H9 (cell line): ENCODE results near the gene GNAS-AS1. TPM values are rescaled to one million over a fixed set of nuclear protein-coding genes. Genes with fewer than 3 reads are reported as not detected.

Experiments
- DNase-seq: peaks from one replicate; pipeline ENCODE4 v3.0.0-alpha.2; 2017
- H2AFZ ChIP-seq: one replicate; pipeline ENCODE4 v1.6.1; 2013; ENCODE audit warnings: mild to moderate bottlenecking, low read length, control low read depth, moderate library complexity
- H2AK5ac ChIP-seq: 2 replicates; pipeline ENCODE4 v1.6.1; 2013; ENCODE audit warnings: low read length, control low read depth, mixed read lengths; ENCODE audit not compliant: insufficient read length
- H2BK120ac ChIP-seq: one replicate; pipeline ENCODE4 v1.6.1; 2013; ENCODE audit warnings: low read depth, mild to moderate bottlenecking, low read length, control low read depth, inconsistent platforms; ENCODE audit not compliant: poor library complexity, severe bottlenecking
- H2BK12ac ChIP-seq: 2 replicates; pipeline ENCODE4 v1.6.1; 2013; ENCODE audit warnings: low read length, control low read depth, mixed read lengths, low read depth; ENCODE audit not compliant: insufficient read length
- H2BK15ac ChIP-seq: 2 replicates; pipeline ENCODE4 v1.6.1; 2013; ENCODE audit warnings: low read depth, low read length, control low read depth
- H2BK20ac ChIP-seq: one replicate; pipeline ENCODE4 v1.6.1; 2013; ENCODE audit warnings: low read depth, mild to moderate bottlenecking, low read length, control low read depth, inconsistent platforms; ENCODE audit not compliant: poor library complexity, severe bottlenecking
- H2BK5ac ChIP-seq: 2 replicates; pipeline ENCODE4 v1.6.1; 2013; ENCODE audit warnings: low read length, control low read depth, mixed read lengths; ENCODE audit not compliant: insufficient read length
- H3K14ac ChIP-seq: 2 replicates; pipeline ENCODE4 v1.6.1; 2013; ENCODE audit warnings: low read length, control low read depth; ENCODE audit not compliant: insufficient read depth
- H3K18ac ChIP-seq: 2 replicates; pipeline ENCODE4 v1.6.1; 2013; ENCODE audit warnings: low read depth, mild to moderate bottlenecking, mixed read lengths, low read length, control low read depth; ENCODE audit not compliant: insufficient read length
- H3K23ac ChIP-seq: 2 replicates; pipeline ENCODE4 v1.6.1; 2013; ENCODE audit warnings: low read length, control low read depth, mixed read lengths, low read depth; ENCODE audit not compliant: insufficient read length
- H3K23me2 ChIP-seq: 2 replicates; pipeline ENCODE4 v1.6.1; 2013; ENCODE audit warnings: low read depth, mild to moderate bottlenecking, mixed read lengths, low read length, control low read depth; ENCODE audit not compliant: insufficient read length, poor library complexity, severe bottlenecking
- H3K27ac ChIP-seq: 2 replicates; pipeline ENCODE4 v1.5.1; 2013; ENCODE audit warnings: low read length, control low read depth, mixed read lengths, low read depth; ENCODE audit not compliant: insufficient read length
- H3K27me3 ChIP-seq: 2 replicates; pipeline ENCODE4 v1.6.1; 2013; ENCODE audit warnings: low read length, control low read depth, inconsistent platforms; ENCODE audit not compliant: insufficient read depth
- H3K4ac ChIP-seq: 2 replicates; pipeline ENCODE4 v1.6.1; 2013; ENCODE audit warnings: low read depth, mild to moderate bottlenecking, control low read depth, inconsistent platforms, low read length, moderate library complexity
- H3K4me1 ChIP-seq: 2 replicates; pipeline ENCODE4 v1.6.1; 2013; ENCODE audit warnings: low read length, control low read depth, inconsistent platforms; ENCODE audit not compliant: insufficient read depth
- H3K4me2 ChIP-seq: 2 replicates; pipeline ENCODE4 v1.6.1; 2013; ENCODE audit warnings: low read length, control low read depth, mixed read lengths; ENCODE audit not compliant: insufficient read length, insufficient read depth
- H3K56ac ChIP-seq: 2 replicates; pipeline ENCODE4 v1.6.1; 2013; ENCODE audit warnings: low read depth, mild to moderate bottlenecking, mixed read lengths, low read length, control low read depth; ENCODE audit not compliant: insufficient read length
- H3K79me1 ChIP-seq: 2 replicates; pipeline ENCODE4 v1.6.1; 2013; ENCODE audit warnings: low read depth, mild to moderate bottlenecking, moderate library complexity, low read length, control low read depth, inconsistent platforms; ENCODE audit not compliant: insufficient read depth, poor library complexity, severe bottlenecking
- H3K79me2 ChIP-seq: 2 replicates; pipeline ENCODE4 v1.6.1; 2013; ENCODE audit warnings: low read length, control low read depth, inconsistent platforms; ENCODE audit not compliant: insufficient read depth
- H3K9ac ChIP-seq: 2 replicates; pipeline ENCODE4 v1.6.1; 2013; ENCODE audit warnings: low read length, control low read depth, mixed read lengths; ENCODE audit not compliant: insufficient read length; ENCODE audit errors: extremely low read depth
- H3K9me3 ChIP-seq: one replicate; pipeline ENCODE4 v1.6.1; 2013; ENCODE audit warnings: low read depth, low read length, inconsistent platforms; ENCODE audit not compliant: control insufficient read depth
- H3T11ph ChIP-seq: one replicate; pipeline ENCODE4 v1.6.1; 2013; ENCODE audit warnings: mild to moderate bottlenecking, low read length, control low read depth, inconsistent platforms
- H4K20me1 ChIP-seq: one replicate; pipeline ENCODE4 v1.6.1; 2013; ENCODE audit not compliant: control insufficient read depth, insufficient read length, insufficient read depth
- H4K5ac ChIP-seq: 2 replicates; pipeline ENCODE4 v1.6.1; 2013; ENCODE audit warnings: low read depth, mild to moderate bottlenecking, mixed read lengths, low read length, control low read depth; ENCODE audit not compliant: insufficient read length
- H4K8ac ChIP-seq: replicated peaks from 2 replicates; pipeline ENCODE4 v1.6.1; 2013; ENCODE audit warnings: low read length, control low read depth, mixed read lengths, low read depth; ENCODE audit not compliant: insufficient read length
- H4K91ac ChIP-seq: 2 replicates; pipeline ENCODE4 v1.6.1; 2013; ENCODE audit warnings: low read depth, mild to moderate bottlenecking, moderate library complexity, mixed read lengths, low read length, control low read depth; ENCODE audit not compliant: insufficient read length
- H3K27ac Mint-ChIP-seq, 3 experiments: 2 replicates in 2 of 3; 3 replicates in 1 of 3; pipeline ENCODE4 v1.8.0; 2020 to 2021; ENCODE audit warnings: mixed read lengths in 3 of 3, mild to moderate bottlenecking in 1 of 3, moderate library complexity in 1 of 3
- H3K27me3 Mint-ChIP-seq: 2 replicates; pipeline ENCODE4 v1.8.0; 2021; ENCODE audit warnings: low read depth, mild to moderate bottlenecking, moderate library complexity, mixed read lengths
- H3K36me3 Mint-ChIP-seq, 3 experiments: 2 replicates in 2 of 3; 3 replicates in 1 of 3; pipeline ENCODE4 v1.8.0; 2020 to 2021; ENCODE audit warnings: low read depth in 3 of 3, mixed read lengths in 3 of 3; ENCODE audit not compliant: insufficient read depth in 1 of 3
- H3K4me1 Mint-ChIP-seq, 2 experiments: 2 replicates each; pipeline ENCODE4 v1.8.0; 2020; ENCODE audit warnings: mixed read lengths in 2 of 2
- H3K4me3 Mint-ChIP-seq, 2 experiments: 2 replicates in 1 of 2; 3 replicates in 1 of 2; pipeline ENCODE4 v1.8.0; 2020 to 2021; ENCODE audit warnings: mild to moderate bottlenecking in 2 of 2, mixed read lengths in 2 of 2, moderate library complexity in 1 of 2
- H3K9me3 Mint-ChIP-seq, 2 experiments: 2 replicates in 1 of 2; 3 replicates in 1 of 2; pipeline ENCODE4 v1.8.0; 2020; ENCODE audit warnings: mild to moderate bottlenecking in 2 of 2, mixed read lengths in 2 of 2, moderate library complexity in 1 of 2
- CTCF ChIP-seq: fragments of 200-600 bp; sonication (generic); conservative IDR thresholded peaks from 3 replicates; pipeline ENCODE4 v1.8.0; 2021; ENCODE audit warnings: antibody characterized with exemption, mild to moderate bottlenecking
- WGBS: extraction: QIAGEN DNeasy Blood & Tissue Kit; methylation state at CpG from one replicate; pipeline ENCODE4 v1.1.7; 2013; ENCODE audit warnings: missing lambda C conversion rate, low lambda C conversion rate, mixed read lengths; ENCODE audit not compliant: insufficient read length; ENCODE audit errors: extremely low coverage; 5-methylcytosine and 5-hydroxymethylcytosine counted together
- total RNA-seq: library from RNA; stranded (reverse); gene quantifications from 2 replicates; pipeline ENCODE4 v1.2.1, GENCODE V29; 2021

Gene GNAS-AS1
- total RNA-seq, 1 experiment from 2014 or later = 11.3 TPM

- H2BK5ac ChIP-seq = no peak overlapping the region
- no peak overlapping the region for H3K27ac ChIP-seq
- no peaks in the 10 kb centered on the region for H3K27me3 ChIP-seq
- H2AK5ac ChIP-seq = no peak overlapping the region
- no peak overlapping the region for H3T11ph ChIP-seq
- Mint-ChIP-seq H3K9me3 (peaks cover 0 to 3% of the 10 kb centered on the region in 2 experiments; a peak in 1 of 5 replicates), H3K36me3 (peaks cover 2 to 4% (median 3%) of the 10 kb centered on the region in 3 experiments; a peak in 4 of 7 replicates), H3K4me3 (no peak overlapping the region), H3K27ac (no peak overlapping the region), H3K27me3 (peaks cover 13% of the 10 kb centered on the region), H3K4me1 (peaks cover 30 to 35% of the 10 kb centered on the region in 2 experiments)
- no peak for TF ChIP-seq CTCF
- no peaks in the 10 kb centered on the region for H3K79me2 ChIP-seq
- H3K9me3 ChIP-seq = no peaks in the 10 kb centered on the region
- H3K23me2 ChIP-seq = no peaks in the 10 kb centered on the region
- no CpG with 5 or more reads among the region's 10 CpGs for WGBS
- no peak overlapping the region for H3K4ac ChIP-seq
- no peak overlapping the region for H3K56ac ChIP-seq
- H3K9ac ChIP-seq = no peak overlapping the region
- no peak overlapping the region for H2BK20ac ChIP-seq
- no peak for DNase-seq
- no peak overlapping the region for H3K18ac ChIP-seq
- H4K8ac ChIP-seq = no peak overlapping the region
- H3K4me2 ChIP-seq = no peak overlapping the region
- no peak overlapping the region for H2BK12ac ChIP-seq
- no peaks in the 10 kb centered on the region for H3K79me1 ChIP-seq
- H4K91ac ChIP-seq = no peak overlapping the region
- no peak overlapping the region for H2BK120ac ChIP-seq
- no peak overlapping the region for H2AFZ ChIP-seq
- no peak overlapping the region for H2BK15ac ChIP-seq
- no peaks in the 10 kb centered on the region for H4K20me1 ChIP-seq
- no peaks in the 10 kb centered on the region for H3K4me1 ChIP-seq
- H3K14ac ChIP-seq = no peak overlapping the region
- no peak overlapping the region for H3K23ac ChIP-seq
- no peak overlapping the region for H4K5ac ChIP-seq
Observed at GRCh38 chr20:58810879-58811250, 39.8 kb downstream of the GNAS-AS1 start.
